Fibroblast of lung (primary cell): ENCODE measurements around the gene ADRM1. TPM values are rescaled to one million over a fixed set of nuclear protein-coding genes. Genes with fewer than 3 reads are reported as not detected.

Experiments used
- DNase-seq, 2 donors: peaks; one replicate each; pipeline versions ENCODE4 v3.0.0 to v3.0.0-alpha.2; 2010; ENCODE audit warnings: low read depth in 2 of 2
- H2AFZ ChIP-seq: 2 replicates; pipeline ENCODE4 v1.5.1; 2012; ENCODE audit warnings: low read length, control low read depth, inconsistent platforms
- H3K27ac ChIP-seq: 2 replicates; pipeline ENCODE4 v1.5.1; 2011; ENCODE audit warnings: low read length, control low read depth; ENCODE audit not compliant: insufficient read depth
- H3K27me3 ChIP-seq: 2 replicates; pipeline ENCODE4 v1.5.1; 2011; ENCODE audit warnings: mild to moderate bottlenecking, low read length; ENCODE audit not compliant: control insufficient read depth, insufficient read depth
- H3K36me3 ChIP-seq: 2 replicates; pipeline ENCODE4 v1.5.1; 2011; ENCODE audit warnings: low read length; ENCODE audit not compliant: control insufficient read depth, insufficient read depth
- H3K4me1 ChIP-seq: 2 replicates; pipeline ENCODE4 v1.5.1; 2011; ENCODE audit warnings: low read length; ENCODE audit not compliant: control insufficient read depth, insufficient read depth; ENCODE audit errors: extremely low read depth
- H3K4me2 ChIP-seq: 2 replicates; pipeline ENCODE4 v1.5.1; 2011; ENCODE audit warnings: low read length, control low read depth; ENCODE audit not compliant: insufficient read depth; ENCODE audit errors: extremely low read depth
- H3K4me3 ChIP-seq, 4 experiments: fragments of 200-600 bp in 1 of 4; sonication (generic) in 1 of 4; replicated peaks in 1 of 4; 2 replicates each; pipeline ENCODE4 v1.5.1; 2011 to 2016; ENCODE audit warnings: low read length in 4 of 4, low read depth in 3 of 4, mild to moderate bottlenecking in 3 of 4, control low read depth in 2 of 4, inconsistent platforms in 1 of 4, mixed read lengths in 1 of 4; ENCODE audit not compliant: insufficient read depth in 1 of 4; ENCODE audit errors: control extremely low read depth in 1 of 4
- H3K79me2 ChIP-seq: 2 replicates; pipeline ENCODE4 v1.5.1; 2012; ENCODE audit warnings: mild to moderate bottlenecking, low read length, inconsistent platforms; ENCODE audit not compliant: control insufficient read depth, insufficient read depth
- H3K9ac ChIP-seq: 2 replicates; pipeline ENCODE4 v1.5.1; 2011; ENCODE audit warnings: mild to moderate bottlenecking, low read length, control low read depth; ENCODE audit not compliant: insufficient read depth
- H3K9me3 ChIP-seq: 2 replicates; pipeline ENCODE4 v1.5.1; 2012; ENCODE audit warnings: low read depth, low read length; ENCODE audit not compliant: control insufficient read depth, insufficient read depth
- H4K20me1 ChIP-seq: 2 replicates; pipeline ENCODE4 v1.5.1; 2011; ENCODE audit warnings: low read length; ENCODE audit not compliant: control insufficient read depth, insufficient read depth; ENCODE audit errors: extremely low read depth
- EZH2 ChIP-seq: IDR thresholded peaks from 2 replicates; pipeline ENCODE4 v1.5.1; 2012; ENCODE audit warnings: low read length, control low read depth, mild to moderate bottlenecking; ENCODE audit errors: missing control alignments
- polyA plus RNA-seq, 2 donors: library from polyadenylated mRNA; depleted of rRNA in 1 of 2; stranded (reverse) in 1 of 2; unstranded in 1 of 2; fragments of >200 nt; gene quantifications; 2 replicates each; pipeline ENCODE4 v1.2.1, GENCODE V29; 2011 to 2012; ENCODE audit warnings: missing spikeins in 1 of 2
- total RNA-seq: library from RNA; depleted of rRNA; stranded (reverse); fragments of >200 nt; gene quantifications from 2 replicates; pipeline ENCODE4 v1.2.1, GENCODE V29; 2014
- TF ChIP-seq, protein P1 (sequence below), 2 donors: IDR thresholded peaks in 1 of 2; conservative IDR thresholded peaks in 1 of 2; 1 replicate in 1 of 2; 2 replicates in 1 of 2; pipeline ENCODE4 v1.5.1; 2011 to 2012; ENCODE audit warnings: low read length in 2 of 2, control low read depth in 1 of 2, inconsistent platforms in 1 of 2, low read depth in 1 of 2, mild to moderate bottlenecking in 1 of 2

The ADRM1 gene
- total and polyA plus RNA-seq, 2 donors (not counting 1 experiment from before 2014, with no cell fraction given), result 41.2 to 71.3 TPM

DNA sequence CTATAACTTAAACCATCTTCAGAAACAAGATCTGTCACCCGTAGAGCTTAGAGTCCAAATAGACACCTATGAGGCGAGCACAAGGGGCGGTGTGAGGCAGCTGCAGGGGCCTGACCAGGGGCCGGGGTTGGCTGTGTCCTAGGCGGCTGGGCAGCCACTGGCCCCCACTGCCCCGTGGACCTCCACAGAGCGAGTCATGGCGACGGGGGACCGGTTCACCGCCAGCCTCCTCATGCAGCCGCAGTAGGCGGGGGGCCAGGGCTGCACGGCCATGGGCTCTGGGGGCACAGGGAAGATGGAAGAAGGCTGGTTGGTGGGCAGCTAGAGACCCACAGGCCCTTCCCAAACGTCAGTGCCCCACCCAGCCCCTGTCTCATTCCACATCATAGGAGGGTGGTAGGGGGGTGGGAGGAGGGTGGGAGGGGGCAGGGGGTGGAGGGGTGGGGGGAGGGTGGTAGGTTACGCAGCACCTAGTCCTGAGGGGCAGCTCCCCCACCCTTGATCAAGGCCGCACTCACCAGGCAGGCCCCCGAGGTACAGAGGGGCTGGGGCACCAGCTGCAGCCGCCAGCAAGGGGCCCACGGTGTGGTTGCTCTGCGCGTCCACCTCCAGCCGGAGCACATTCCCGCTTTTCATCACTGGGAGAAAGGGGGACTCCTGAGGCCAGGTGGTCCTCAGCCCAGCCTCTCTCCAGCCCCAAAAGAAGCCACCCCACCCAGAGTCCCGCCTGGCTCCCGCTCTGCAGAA lies 6.6 kb downstream of the ADRM1 start:
- no peaks in the 10 kb centered on the region for H3K27me3 ChIP-seq
- peaks cover 24% of the 10 kb centered on the region for H3K79me2 ChIP-seq
- H3K4me3 ChIP-seq, result no peak overlapping the region
- H4K20me1 ChIP-seq, result peaks cover 3% of the 10 kb centered on the region
- no peaks in the 10 kb centered on the region for H3K9me3 ChIP-seq
- H3K36me3 ChIP-seq, result peaks cover 51% of the 10 kb centered on the region
- no peak overlapping the region for H3K27ac ChIP-seq
- H3K4me2 ChIP-seq, result no peak overlapping the region
- H3K4me1 ChIP-seq, result peaks cover under 1% of the 10 kb centered on the region
- no peak overlapping the region for H2AFZ ChIP-seq
- no peak overlapping the region for H3K9ac ChIP-seq
- DNase-seq, result no peak
- TF ChIP-seq, protein P1, sequence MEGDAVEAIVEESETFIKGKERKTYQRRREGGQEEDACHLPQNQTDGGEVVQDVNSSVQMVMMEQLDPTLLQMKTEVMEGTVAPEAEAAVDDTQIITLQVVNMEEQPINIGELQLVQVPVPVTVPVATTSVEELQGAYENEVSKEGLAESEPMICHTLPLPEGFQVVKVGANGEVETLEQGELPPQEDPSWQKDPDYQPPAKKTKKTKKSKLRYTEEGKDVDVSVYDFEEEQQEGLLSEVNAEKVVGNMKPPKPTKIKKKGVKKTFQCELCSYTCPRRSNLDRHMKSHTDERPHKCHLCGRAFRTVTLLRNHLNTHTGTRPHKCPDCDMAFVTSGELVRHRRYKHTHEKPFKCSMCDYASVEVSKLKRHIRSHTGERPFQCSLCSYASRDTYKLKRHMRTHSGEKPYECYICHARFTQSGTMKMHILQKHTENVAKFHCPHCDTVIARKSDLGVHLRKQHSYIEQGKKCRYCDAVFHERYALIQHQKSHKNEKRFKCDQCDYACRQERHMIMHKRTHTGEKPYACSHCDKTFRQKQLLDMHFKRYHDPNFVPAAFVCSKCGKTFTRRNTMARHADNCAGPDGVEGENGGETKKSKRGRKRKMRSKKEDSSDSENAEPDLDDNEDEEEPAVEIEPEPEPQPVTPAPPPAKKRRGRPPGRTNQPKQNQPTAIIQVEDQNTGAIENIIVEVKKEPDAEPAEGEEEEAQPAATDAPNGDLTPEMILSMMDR (conservative IDR thresholded peaks at IDR 0.05 in 1 of 2, IDR thresholded peaks at IDR 0.05 in 1 of 2; ENCODE audit: low read depth in 1 of 2, low read length in 2 of 2), result no peak
- TF ChIP-seq EZH2, result no peak

DNA sequence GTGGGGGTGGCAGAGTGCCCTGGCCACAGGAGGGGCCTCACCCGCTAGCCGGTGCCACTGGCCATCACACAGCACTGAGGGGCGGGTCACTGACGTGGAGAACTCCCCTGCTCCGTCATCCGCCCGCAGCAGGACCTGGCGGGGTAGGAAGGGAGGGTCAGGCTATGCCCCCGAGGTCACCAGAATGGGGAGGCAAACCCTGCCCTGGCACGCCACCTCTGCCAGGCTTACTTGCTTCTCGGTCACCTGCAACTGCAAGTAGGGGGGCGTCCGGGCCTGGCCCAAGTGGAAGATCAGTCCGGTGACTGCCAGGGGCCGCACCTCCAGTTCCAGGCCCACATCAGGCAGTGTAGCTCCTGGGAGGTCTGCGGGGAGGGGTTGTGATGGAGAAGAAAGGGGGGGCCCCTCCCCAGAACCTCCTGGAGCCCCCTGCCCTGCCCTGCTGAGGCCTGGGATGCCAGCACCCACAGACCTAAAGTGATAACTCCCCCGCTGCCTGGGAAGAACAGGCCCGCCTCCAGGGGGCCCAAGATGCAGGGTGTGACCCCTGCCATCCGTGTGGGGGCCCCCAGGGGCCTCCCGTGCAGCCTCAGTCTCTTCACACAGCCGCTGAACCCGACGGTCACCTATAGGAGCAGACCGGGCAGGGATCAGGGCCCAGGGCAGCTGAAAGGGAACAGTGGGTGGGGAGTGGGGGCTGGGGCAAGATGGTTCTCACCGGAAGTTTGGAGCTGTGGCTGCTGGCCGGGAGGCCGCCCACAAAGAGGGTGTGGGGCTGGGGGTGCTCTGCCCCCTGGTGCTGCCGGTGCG lies 7.4 kb downstream of the ADRM1 start:
- H3K27ac ChIP-seq, result no peak overlapping the region
- H4K20me1 ChIP-seq, result peaks cover 3% of the 10 kb centered on the region
- no peaks in the 10 kb centered on the region for H3K4me1 ChIP-seq
- no peaks in the 10 kb centered on the region for H3K9me3 ChIP-seq
- H2AFZ ChIP-seq, result no peak overlapping the region
- peaks cover 16% of the 10 kb centered on the region for H3K79me2 ChIP-seq
- no peak overlapping the region for H3K4me2 ChIP-seq
- TF ChIP-seq, protein P1 (conservative IDR thresholded peaks at IDR 0.05 in 1 of 2, IDR thresholded peaks at IDR 0.05 in 1 of 2; ENCODE audit: low read depth in 1 of 2, low read length in 2 of 2), result no peak
- TF ChIP-seq EZH2, result no peak
- DNase-seq, result no peak
- H3K36me3 ChIP-seq, result peaks cover 57% of the 10 kb centered on the region
- no peak overlapping the region for H3K4me3 ChIP-seq
- H3K27me3 ChIP-seq, result no peaks in the 10 kb centered on the region
- no peak overlapping the region for H3K9ac ChIP-seq

DNA sequence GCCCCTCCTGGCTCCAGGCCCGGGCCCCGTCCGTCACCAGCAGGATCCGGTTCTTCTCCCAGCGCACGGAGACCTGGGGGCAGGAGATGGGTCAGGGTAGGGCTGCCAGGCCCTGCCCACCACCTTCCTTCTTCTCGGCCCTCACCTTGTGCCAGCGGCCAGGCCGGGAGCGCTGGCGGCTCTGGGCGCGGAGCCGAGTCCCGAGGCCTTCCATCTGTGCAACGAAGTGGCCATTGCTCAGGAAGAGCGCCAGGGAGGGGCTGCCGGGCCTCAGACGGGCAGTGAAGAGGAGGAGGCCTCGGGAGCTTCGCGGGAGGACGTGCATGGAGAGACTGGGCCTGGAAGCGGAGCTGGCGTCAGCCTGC lies 7.9 kb downstream of the ADRM1 start:
- Histone ChIP-seq H3K27me3 (no peaks in the 10 kb centered on the region), H4K20me1 (no peaks in the 10 kb centered on the region), H3K9me3 (no peaks in the 10 kb centered on the region), H3K27ac (no peak overlapping the region), H3K9ac (no peak overlapping the region), H3K36me3 (peaks cover 56% of the 10 kb centered on the region), H3K79me2 (peaks cover 10% of the 10 kb centered on the region), H3K4me1 (no peaks in the 10 kb centered on the region), H3K4me3 (no peak overlapping the region), H3K4me2 (no peak overlapping the region), H2AFZ (no peak overlapping the region)
- DNase-seq, result peak in 1 of 2 donors; percentile 44
- no peak for TF ChIP-seq EZH2
- TF ChIP-seq, protein P1 (conservative IDR thresholded peaks at IDR 0.05 in 1 of 2, IDR thresholded peaks at IDR 0.05 in 1 of 2; ENCODE audit: low read depth in 1 of 2, low read length in 2 of 2), result no peak
